ENCODE data around the gene RIMS3.
A peak's percentile ranks its signal among the peaks of the same experiment; 100 is the strongest.
"Not testable (repeated sequence)": the region's sequence is repeated elsewhere in the genome, so short reads cannot be mapped to it uniquely, and the experiment has no call there.

The RIMS3 gene

GRCh38 chr1:40709100-40709801, 43.8 kb upstream of the RIMS3 start:
- peak overlapping the region; percentile 92 for H3K4me3 ChIP-seq (ENCODE audit: low read length)
- no peak for TF ChIP-seq CTCF (IDR thresholded peaks at IDR 0.05; ENCODE audit: insufficient read depth, low read depth, low read length, missing control alignments)
- DNase-seq (ENCODE audit: low read depth), result peak; percentile 97

- H3K4me3 ChIP-seq (ENCODE audit: low read length), result peak overlapping the region; percentile 92
- peak; percentile 83 for DNase-seq (ENCODE audit: low read depth)
- TF ChIP-seq CTCF (IDR thresholded peaks at IDR 0.05; ENCODE audit: insufficient read depth, low read depth, low read length, missing control alignments), result no peak
Measured at GRCh38 chr1:40708750-40709099, 43.2 kb upstream of the RIMS3 start.

- DNase-seq (ENCODE audit: low read depth), result no peak
- no peak for TF ChIP-seq CTCF (IDR thresholded peaks at IDR 0.05; ENCODE audit: insufficient read depth, low read depth, low read length, missing control alignments)
- H3K4me3 ChIP-seq (ENCODE audit: low read length), result no peak overlapping the region
Measured at GRCh38 chr1:40706626-40707025, 41.1 kb upstream of the RIMS3 start.

GRCh38 chr1:40704817-40705733, 39.6 kb upstream of the RIMS3 start:
- H3K4me3 ChIP-seq (ENCODE audit: low read length), result no peak overlapping the region
- TF ChIP-seq CTCF (IDR thresholded peaks at IDR 0.05; ENCODE audit: insufficient read depth, low read depth, low read length, missing control alignments), result no peak
- no peak for DNase-seq (ENCODE audit: low read depth)

- TF ChIP-seq CTCF (IDR thresholded peaks at IDR 0.05; ENCODE audit: insufficient read depth, low read depth, low read length, missing control alignments), result no peak
- no peak overlapping the region for H3K4me3 ChIP-seq (ENCODE audit: low read length)
- peak; percentile 42 for DNase-seq (ENCODE audit: low read depth)
Measured at GRCh38 chr1:40703316-40703715, 37.8 kb upstream of the RIMS3 start.

- DNase-seq (ENCODE audit: low read depth); H3K4me3 ChIP-seq (ENCODE audit: low read length): not testable (repeated sequence)
Measured at GRCh38 chr1:40702810-40703209, 37.3 kb upstream of the RIMS3 start.

GRCh38 chr1:40701684-40702083, 36.2 kb upstream of the RIMS3 start:
- H3K4me3 ChIP-seq (ENCODE audit: low read length), result no peak overlapping the region
- no peak for DNase-seq (ENCODE audit: low read depth)
- no peak for TF ChIP-seq CTCF (IDR thresholded peaks at IDR 0.05; ENCODE audit: insufficient read depth, low read depth, low read length, missing control alignments)

All from epithelial cell of esophagus (primary cell).